OCI-LY3 (cell line): ENCODE results near the gene C11orf21.

ENCODE experiments used
- CTCF ChIP-seq: fragments of 200-600, 300-600 bp; sonication (generic); IDR thresholded peaks from 2 replicates; pipeline ENCODE4 v1.5.1; 2014; ENCODE audit warnings: antibody characterized with exemption, low read length, low read depth
- EZH2phosphoT487 ChIP-seq: fragments of 200-600 bp; shearing (Covaris generic); IDR thresholded peaks from 2 replicates; pipeline ENCODE4 v1.6.1; 2018; ENCODE audit warnings: antibody characterized with exemption, mixed run types, low read depth

GRCh38 chr11:2342981-2343380, 41.3 kb upstream of the C11orf21 start:
- TF ChIP-seq CTCF (no peak), EZH2phosphoT487 (no peak)
